HG03097 (cell line): ENCODE measurements around the gene C2CD4B.

Experiments used
- ATAC-seq: cut with Tn5 transposase; IDR thresholded peaks from one replicate; pipeline ENCODE4 v1.9.1; 2021; ENCODE audit not compliant: unreplicated experiment, low FRiP score

C2CD4B gene

DNA sequence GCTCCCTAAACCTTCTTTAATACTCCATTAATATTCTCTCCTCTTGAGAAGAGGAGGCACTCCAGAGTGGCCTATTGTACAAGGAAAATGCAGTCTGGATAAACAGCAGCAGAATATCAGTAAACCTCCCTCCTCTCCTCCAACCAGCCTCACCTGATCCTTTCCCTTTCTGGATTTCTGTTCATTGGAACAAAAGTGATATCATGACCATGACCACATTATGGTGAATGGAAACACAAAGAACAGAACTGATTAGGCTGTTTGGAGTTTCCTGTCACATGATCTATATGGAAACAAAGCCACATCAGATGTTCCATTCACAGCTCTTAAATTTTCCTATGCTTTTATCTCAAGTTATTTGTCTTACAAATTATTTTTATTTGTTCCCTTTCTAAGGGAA is 14.6 kb downstream of the C2CD4B start:
- no peak for ATAC-seq

DNA sequence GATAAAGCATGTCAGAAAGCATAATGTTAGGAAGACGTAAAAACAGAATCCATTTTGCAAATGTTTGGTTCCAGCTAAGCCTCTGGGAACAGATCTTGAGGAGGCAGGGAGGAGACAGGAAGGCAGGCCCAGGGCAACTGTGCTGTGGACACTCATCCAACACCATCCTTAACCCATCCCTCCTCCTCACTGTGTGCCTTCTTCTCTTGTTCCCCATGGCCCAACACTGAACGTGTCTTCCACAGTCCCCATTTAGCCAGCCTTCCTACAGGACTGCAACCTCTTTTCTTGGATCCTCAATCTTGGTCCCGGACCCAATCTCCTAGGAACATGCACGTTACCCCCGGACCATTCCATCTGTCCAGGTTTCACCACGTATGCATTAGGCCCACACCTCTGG is 15.4 kb downstream of the C2CD4B start:
- ATAC-seq: no peak

DNA sequence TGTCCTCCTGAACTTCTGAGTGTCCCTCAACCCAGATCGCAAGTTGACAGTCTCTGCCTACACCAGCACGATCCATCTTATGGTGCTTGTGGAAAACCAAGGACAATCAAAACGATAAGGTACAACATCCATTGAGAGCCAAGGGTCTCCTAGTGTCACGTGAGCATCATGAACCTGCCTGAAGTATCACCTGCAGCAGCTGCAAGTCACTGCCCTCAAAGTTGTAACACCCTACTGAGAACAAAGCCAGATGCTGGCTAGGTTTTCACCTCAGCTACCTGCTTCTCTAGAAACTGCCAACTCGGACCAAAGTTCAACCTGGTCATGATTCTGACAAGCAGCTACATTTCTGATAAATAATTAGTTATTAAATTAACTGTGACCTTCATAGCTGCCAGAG is 17.5 kb downstream of the C2CD4B start:
- no peak for ATAC-seq

DNA sequence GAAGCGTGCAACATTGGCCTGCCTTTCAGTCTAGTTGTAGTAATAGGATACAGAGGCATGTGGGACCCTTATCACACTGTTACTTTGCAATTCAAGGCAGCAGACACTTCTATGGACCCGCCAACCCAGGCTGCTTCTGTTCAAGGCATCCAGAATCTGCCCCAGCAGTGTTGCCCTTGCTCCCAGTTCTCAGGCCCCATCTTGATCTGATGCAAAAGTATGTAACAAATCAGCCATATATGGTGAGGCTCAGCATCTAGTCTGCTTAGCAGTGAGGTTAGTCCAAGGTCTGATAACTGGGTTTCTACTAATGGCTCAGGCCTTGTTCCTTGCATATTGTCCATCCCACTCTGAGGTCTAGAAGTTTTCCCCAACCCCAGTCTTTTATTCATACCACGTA is 17.9 kb downstream of the C2CD4B start:
- no peak for ATAC-seq

DNA sequence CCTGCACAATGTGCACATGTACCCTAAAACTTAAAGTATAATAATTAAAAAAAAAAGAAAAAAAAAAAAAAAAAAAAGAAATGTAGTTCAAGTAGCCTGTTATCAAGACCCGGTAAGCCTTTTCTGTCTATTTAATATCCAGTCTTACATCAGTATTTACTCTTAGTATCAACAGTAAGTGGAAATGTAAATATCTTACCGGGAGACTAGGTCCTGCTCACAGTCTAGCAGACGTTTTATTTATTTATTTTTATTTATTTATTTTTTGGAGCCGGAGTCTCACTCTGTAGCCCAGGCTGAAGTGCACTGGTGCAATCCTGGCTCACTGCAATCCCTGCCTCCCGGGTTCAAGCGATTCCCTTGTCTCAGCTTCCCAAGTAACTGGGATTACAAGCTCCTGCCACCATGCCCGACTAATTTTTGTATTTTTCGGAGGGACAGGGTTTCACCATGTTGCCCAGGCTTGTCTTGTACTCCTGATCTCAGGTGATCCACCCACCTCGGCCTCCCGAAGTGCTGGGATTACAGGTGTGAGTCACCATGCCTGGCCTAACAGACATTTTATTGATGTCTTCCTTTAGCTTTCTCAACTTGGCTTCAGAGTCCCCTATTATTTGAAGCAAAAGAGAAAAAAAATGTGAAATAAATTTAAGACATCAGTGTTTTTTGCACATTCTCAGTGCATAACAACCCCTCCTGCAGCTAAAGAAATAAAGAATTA is 19.9 kb downstream of the C2CD4B start:
- ATAC-seq: no peak

DNA sequence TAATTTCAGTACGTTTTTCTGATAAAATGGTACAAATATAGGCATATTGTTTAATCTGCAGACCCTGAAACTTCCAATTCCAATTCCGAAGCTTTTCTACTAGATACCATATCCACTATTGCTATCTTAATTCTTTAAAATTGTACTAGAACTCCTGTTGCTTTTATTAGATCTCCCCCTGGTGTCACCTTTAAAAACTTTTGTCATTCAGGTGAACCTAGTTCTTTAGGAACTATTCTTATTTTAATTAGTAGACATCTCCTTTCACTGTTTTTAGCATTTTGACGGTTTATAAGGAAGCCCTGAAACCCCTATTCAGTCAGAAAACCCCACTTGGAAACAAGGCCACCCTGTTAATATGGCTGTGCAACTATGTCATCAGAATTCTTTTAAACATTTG is 22.3 kb downstream of the C2CD4B start:
- ATAC-seq: no peak

DNA sequence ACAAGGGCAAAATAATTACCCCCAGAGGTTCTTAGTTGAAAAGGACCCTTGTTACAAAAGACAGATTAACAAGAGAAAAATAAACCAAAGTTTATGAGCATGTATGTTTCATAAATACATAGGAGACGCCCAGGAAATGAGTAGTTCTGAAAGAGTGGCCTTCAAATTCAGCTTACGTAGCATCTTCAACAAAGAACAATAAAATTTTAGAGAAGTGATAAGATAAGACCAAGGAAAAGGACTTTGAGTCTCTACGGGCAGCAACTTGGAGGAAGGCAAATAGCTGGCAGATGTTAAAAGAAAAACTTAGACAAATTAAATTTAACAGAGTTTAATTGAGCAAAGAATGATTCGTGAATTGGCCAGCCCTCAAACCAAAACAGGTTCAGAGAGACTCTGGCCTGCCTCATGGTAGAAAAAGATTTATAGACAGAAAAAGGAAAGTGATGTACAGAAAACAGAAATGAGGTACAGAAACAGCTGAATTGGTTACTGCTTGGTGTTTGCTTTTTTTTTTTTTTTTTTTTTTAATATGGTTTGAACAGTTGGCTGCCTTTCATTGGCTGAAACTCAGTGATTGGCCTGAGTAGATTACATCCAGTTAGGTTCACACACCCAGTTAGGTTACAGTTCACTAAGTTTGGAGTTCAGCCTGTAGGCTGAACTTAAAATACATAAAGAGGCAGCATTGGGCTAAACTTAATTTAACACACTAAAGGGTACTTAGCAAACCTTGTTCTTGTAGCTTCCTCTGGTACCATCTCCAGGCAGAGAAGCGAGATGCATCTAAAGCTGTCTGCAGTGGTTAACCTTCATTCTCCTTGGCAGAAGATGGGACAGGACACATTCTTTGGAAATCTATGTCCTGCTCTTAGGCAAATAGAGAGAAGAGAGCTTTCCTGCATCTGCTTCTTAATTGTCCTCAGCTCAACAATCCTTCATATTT is 23.2 kb downstream of the C2CD4B start:
- ATAC-seq: no peak

DNA sequence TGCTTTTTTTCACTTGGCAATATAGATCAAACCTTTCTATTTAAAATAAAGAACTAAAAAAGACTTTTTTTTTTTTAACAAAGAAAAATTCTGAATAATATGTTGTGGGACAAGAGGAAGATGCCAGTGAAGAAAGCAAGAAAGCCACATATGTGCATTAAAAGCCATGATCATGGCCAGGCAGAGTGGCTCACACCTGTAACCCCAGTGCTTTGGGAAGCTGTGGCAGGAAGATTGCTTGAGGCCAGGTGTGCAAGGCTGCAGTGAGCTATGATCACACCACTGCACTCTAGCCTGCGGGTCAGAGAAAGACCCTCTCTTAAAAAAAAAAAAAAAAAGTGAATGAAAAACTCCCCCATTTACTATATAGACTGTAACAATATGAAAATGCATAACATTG is 23.9 kb downstream of the C2CD4B start:
- no peak for ATAC-seq

DNA sequence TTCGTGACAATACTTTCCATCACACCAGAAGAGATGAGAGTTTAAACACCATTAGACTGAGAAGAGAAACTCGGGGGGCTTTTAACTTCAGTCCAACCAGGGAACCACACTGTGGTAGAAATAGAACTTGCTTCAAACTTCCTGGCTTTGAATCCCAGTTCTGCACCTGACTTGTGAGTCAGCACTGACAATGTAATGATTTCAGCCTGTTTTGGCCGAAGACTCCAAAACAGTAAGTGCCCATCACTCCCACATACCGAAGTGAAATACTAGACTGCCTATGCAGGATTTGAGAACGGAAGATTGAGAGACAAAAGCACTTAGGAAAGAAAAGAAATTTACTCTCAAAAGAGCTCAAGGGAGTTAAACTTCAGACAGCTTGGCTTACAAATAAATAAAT is 27.0 kb downstream of the C2CD4B start:
- ATAC-seq: no peak

DNA sequence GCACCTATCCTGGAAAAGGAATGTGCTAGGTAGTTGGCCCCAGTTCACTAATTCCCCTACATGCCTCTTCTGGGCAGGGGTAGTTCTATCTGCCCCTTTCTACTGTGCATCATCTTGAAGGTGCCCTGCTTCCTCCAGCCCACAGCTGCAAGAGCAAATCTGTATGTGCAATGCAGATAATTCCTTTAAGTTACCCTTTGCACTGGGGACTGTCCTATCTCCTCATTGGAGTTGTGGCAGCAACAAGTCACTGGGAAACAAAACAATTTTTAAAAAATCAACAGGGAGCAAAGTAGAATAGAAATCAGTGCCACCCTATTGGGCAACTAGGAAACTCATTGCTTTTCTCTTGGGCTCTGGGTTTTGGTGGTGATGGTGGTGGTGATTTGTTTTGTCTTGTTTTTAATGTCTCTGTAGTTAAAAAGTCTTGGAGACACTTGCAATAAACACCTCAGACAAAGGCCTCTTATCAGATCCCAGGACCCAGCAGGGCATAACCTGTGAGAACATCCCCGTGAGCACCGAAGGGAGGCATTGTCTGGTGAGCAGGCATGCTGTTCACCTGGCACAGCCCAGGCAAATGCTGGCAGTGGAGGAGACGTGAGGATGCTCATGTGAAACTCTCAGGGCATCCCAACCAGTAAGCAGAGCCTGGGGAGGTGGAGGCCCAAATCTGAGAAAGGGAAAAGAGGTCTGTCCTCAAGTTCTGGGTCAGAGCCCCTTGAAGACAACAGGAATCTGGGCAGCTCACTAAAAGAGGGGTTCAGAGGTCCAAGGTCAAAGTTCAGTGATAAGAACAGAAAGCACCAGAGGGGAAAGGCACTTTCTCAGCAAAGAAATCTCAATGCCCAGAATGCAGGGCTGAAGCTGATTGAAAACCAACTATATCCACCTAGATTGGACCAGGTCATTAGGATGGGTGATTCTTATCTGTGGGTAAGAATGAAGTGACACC is 27.9 kb downstream of the C2CD4B start:
- ATAC-seq: no peak

DNA sequence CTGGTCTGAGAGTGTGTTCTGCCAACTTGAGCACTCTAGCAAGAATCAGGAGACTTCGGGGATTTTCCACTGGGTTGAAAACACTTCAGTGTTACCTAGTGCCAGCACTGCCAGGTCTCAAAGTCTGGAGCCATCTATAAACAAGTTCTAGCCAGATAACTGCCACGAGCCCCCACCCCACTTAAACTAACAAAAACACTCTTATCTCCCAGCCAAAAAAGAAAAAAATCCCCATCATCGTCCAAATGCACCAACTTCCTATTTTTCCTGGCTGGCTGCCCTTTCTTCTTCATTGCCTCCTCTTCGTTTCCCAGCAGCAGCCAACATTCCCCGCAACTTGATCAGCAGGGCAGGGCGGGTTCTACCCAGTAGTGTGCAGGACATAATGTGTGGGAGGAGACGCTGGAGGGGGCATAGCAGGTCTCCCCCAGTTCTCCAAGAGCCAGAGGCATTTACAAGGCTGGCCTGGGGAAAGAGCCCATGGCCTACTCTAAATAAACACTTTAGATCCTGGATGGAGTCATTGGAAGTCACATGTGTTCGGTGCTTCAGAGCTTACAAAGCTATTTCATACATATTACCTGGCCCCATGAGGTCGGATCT is 29.5 kb downstream of the C2CD4B start:
- ATAC-seq: no peak

DNA sequence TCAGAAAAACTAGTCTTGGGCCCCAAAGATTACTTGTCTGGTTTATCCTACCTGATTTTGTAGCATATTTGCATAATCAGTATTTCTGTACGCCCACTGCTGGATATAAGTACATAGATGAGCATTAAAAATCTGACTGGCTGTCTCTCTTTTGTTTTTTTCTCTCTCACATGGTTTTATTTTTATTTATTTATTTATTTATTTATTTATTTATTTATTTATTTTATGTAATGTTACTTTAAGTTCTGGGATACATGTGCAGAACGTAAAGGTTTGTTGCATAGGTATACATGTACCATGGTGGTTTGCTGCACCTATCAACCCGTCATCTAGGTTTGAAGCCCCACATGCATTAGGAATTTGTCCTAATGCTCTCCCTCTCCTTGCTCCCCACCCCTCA is 31.9 kb downstream of the C2CD4B start:
- ATAC-seq: no peak

DNA sequence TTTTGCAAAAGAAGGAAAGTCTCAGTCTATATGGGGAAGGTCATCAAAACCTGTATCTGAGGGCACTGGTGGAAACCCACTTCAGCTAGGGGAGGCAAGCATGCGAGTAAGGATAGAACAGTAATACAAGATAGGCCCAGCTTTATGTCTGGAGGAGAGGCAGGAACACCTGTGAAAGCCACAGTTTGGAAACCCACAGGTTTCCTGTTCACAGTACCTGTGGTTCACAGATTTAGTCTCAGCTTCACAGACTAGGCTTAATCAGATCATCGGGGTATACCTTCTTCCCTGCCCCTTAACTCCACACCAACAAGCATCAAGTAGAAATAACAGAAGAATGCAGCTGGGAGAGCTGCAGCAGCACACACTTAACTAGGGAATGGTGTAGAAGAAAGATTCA is 36.2 kb downstream of the C2CD4B start:
- ATAC-seq: no peak

DNA sequence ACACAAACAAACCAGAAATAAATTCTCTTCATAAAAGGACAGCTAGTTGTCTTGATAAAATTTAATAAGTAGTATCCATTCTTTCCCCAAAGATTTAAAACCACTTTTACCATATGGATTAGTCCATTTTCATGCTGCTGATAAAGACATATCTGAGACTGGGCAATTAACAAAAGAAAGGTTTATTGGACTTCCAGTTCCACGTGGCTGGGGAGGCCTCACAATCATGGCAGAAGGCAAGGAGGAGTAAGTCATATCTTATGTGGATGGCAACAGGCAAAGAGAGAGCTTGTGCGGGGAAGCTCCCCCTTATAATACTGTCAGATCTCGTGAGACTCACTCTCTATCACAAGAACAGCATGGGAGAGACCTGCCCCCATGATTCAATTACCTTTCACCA is 38.7 kb downstream of the C2CD4B start:
- no peak for ATAC-seq

DNA sequence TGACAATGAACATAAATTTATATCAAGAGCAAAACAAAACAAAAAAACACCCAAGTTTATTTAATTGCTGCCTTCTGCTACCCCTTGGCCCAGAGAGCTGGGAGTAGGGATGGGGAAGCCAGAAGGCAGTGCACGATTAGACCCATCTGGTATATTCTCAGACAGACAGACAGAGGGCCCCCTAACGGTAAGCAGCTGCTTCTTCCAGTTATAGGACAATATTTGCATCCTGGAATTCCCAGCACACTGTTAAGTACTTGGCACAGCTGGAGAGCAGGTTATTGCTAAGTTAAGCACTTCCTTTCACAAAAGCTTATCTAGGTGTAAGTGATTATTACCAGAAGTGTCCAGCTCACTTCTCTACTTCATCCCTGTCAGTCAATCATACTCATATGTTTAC is 39.3 kb downstream of the C2CD4B start:
- ATAC-seq: no peak

DNA sequence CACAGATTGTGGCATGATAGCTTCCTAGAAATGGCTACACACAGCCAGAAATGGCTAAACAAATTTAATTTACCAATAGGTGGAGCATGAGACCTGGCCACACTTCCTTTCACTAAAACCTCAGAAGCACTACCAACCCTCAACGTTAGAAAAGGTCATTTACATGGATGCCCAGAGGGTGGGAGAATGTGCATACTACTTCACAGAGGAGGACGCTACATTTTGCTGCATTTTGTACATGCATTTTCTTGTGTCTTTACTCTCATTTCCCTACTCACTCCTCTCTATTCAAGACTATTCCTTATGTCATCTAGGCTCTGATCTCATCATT is 40.1 kb downstream of the C2CD4B start:
- no peak for ATAC-seq

DNA sequence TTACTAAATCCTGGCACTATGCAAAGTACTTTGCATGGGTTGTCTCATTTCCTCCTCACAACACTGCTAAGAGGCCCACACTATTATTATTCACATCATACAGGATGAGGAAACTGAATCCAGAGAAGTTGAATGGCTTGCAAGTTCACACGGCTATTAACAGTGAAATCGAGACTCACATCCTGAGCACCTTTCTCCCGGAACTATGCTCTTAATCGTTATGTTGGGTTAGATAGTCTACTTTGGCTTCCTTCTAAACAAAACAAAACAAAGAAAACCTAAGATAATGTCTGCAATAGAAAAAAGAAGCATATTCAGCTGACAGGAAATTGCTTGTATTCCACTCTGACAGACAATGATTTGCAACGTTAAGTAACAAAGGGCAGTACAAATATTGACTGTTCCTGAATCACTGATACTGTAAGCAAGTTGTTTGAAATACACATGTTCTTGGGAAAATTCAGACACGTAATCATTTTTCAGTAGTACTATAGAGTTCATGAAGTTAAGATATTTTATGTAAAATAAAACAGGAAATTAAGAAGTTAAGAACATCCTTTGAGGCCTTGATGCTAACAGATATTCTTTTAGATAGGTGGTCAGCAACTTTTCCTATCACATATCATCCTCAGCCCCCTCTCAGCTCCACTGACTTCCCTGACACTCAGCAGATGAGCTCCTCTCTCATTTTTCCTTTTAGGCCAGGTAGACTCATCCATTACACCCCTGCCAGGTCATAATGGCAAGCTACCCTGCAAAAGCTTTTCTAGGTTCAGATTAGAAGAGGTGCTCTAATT is 40.7 kb downstream of the C2CD4B start:
- no peak for ATAC-seq

DNA sequence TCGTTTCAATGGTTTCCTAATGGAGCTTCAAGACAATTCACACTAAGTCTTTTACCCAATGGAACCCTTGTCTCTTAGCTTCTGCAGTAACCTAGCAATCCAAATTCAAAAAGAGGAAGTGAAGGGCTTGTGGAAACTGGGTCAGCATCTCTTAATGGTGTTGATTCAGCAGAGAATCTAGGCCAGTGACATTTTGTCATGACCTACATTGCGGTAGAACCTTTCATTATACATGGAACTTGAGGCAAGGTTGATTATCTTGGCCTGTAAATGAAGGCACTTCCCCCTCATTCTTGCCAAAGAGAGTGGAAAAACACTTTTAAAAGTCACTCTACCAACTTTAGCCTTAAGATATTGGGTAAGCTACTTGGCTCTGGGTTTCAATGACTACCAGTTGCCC is 42.8 kb downstream of the C2CD4B start:
- no peak for ATAC-seq

DNA sequence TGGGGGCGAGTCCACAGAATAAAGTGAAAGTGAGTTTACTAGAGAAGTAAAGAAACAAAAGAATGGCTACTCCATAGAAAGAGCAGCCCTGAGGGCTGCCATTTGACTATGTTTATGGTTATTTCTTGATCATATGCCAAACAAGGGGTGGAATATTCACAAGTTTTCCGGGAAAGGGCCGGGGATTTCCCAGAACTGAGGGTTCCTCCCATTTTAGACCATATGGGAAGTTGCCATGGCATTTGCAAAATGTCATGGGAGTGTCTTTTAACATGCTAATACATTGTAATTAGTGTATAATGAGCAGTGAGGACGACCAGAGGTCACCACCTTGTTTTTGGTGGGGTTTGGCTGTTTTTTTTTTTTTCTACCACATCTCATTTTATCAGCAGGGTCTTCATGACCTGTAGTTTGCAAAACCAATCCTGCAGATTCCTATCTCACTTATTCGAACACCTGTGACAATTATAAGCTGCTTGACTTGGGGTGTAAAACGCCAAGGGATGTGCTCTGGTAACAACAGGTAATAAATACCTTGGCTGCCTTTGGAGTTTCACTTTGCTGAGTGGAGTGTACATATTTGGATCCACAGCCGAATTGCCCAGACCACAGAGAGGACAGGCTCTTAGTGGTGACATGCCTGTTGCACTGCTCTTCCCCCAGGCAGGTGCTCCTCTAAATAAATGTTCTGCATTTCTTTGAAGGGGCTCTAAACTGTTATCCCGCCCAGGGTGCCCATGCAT is 43.6 kb downstream of the C2CD4B start:
- no peak for ATAC-seq
